KMS-11 (cell line): ENCODE results near the gene STEAP3.

Experiments
- H2AFZ ChIP-seq: fragments of 200-600 bp; sonication (generic); 2 replicates; pipeline ENCODE4 v1.6.1; 2016; ENCODE audit warnings: antibody characterized with exemption, mixed run types, low read depth
- H3K27ac ChIP-seq: fragments of 200-600 bp; sonication (generic); 2 replicates; pipeline ENCODE4 v1.6.1; 2016; ENCODE audit warnings: mild to moderate bottlenecking, mixed run types
- H3K27me3 ChIP-seq: fragments of 200-600 bp; sonication (generic); 2 replicates; pipeline ENCODE4 v1.6.1; 2017; ENCODE audit warnings: mild to moderate bottlenecking, low read depth, mixed run types, moderate library complexity; ENCODE audit not compliant: insufficient read depth
- H3K36me3 ChIP-seq: fragments of 200-600 bp; sonication (generic); 2 replicates; pipeline ENCODE4 v1.6.1; 2017; ENCODE audit warnings: mild to moderate bottlenecking, mixed run types; ENCODE audit not compliant: insufficient read depth
- H3K4me1 ChIP-seq: fragments of 200-600 bp; sonication (generic); 2 replicates; pipeline ENCODE4 v1.6.1; 2016; ENCODE audit warnings: mild to moderate bottlenecking, low read depth, mixed run types; ENCODE audit not compliant: poor library complexity, severe bottlenecking
- H3K4me2 ChIP-seq: fragments of 200-600 bp; sonication (generic); 2 replicates; pipeline ENCODE4 v1.7.0; 2016; ENCODE audit warnings: mild to moderate bottlenecking, mixed run types
- H3K4me3 ChIP-seq: fragments of 200-600 bp; sonication (generic); IDR thresholded peaks from 2 replicates; pipeline ENCODE4 v1.6.1; 2017; ENCODE audit warnings: low read depth, low read length, mixed read lengths; ENCODE audit not compliant: insufficient read depth
- H3K79me2 ChIP-seq: fragments of 200-600 bp; sonication (generic); 2 replicates; pipeline ENCODE4 v1.6.1; 2016; ENCODE audit warnings: low read depth, mixed run types; ENCODE audit not compliant: insufficient read depth
- H3K9ac ChIP-seq: fragments of 200-600 bp; sonication (generic); 2 replicates; pipeline ENCODE4 v1.6.1; 2016; ENCODE audit warnings: mild to moderate bottlenecking, mixed run types
- H4K20me1 ChIP-seq: fragments of 200-600 bp; sonication (generic); 2 replicates; pipeline ENCODE4 v1.6.1; 2016; ENCODE audit warnings: mild to moderate bottlenecking, mixed run types; ENCODE audit not compliant: insufficient read depth
- CTCF ChIP-seq: fragments of 200-600 bp; sonication (generic); conservative IDR thresholded peaks from 2 replicates; pipeline ENCODE4 v1.6.1; 2017; ENCODE audit warnings: low read depth, mild to moderate bottlenecking, antibody characterized with exemption, low read length, moderate library complexity, mixed read lengths

STEAP3 gene

GRCh38 chr2:119294671-119295070 lies 71.0 kb downstream of the STEAP3 start:
- Histone ChIP-seq H3K4me3 (no peak overlapping the region), H2AFZ (no peak overlapping the region), H3K9ac (no peak overlapping the region), H3K79me2 (no peaks in the 10 kb centered on the region), H3K27me3 (no peaks in the 10 kb centered on the region), H3K4me1 (no peaks in the 10 kb centered on the region), H4K20me1 (no peaks in the 10 kb centered on the region), H3K36me3 (no peaks in the 10 kb centered on the region), H3K27ac (no peak overlapping the region), H3K4me2 (no peak overlapping the region)
- TF ChIP-seq CTCF, result no peak

- Histone ChIP-seq H3K4me3 (no peak overlapping the region), H4K20me1 (no peaks in the 10 kb centered on the region)
These were observed 72.2 kb downstream of the STEAP3 start for GRCh38 chr2:119295688-119296375.

DNA sequence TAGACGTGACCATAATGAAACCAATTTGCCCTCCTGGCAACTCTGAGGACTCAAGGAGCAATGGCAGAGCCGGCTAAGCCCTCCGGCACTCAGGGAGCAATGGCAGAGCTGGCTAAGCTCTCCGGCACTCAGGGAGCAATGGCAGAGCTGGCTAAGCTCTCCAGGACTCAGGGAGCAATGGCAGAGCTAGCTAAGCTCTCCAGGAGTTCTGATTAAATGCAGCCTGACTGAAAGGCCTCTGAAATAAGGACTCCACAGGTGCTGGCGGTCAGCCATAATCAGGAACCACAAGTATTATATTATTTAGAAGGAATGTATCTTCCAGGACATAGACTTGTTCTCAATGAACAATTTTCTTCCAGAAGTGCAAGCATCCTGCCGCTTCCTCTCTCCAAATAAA lies 77.8 kb downstream of the STEAP3 start:
- Histone ChIP-seq H3K9ac (no peak overlapping the region), H3K27ac (no peak overlapping the region), H2AFZ (no peak overlapping the region), H4K20me1 (no peaks in the 10 kb centered on the region), H3K4me1 (no peaks in the 10 kb centered on the region), H3K36me3 (no peaks in the 10 kb centered on the region), H3K27me3 (no peaks in the 10 kb centered on the region), H3K4me3 (no peak overlapping the region), H3K4me2 (no peak overlapping the region), H3K79me2 (no peaks in the 10 kb centered on the region)
- TF ChIP-seq CTCF, result no peak

More at GRCh38 chr2:119295688-119296375, 72.2 kb downstream of the STEAP3 start:
- H3K36me3 ChIP-seq, result no peaks in the 10 kb centered on the region
- no peaks in the 10 kb centered on the region for H3K79me2 ChIP-seq
- H3K27ac ChIP-seq, result no peak overlapping the region
- no peak overlapping the region for H3K9ac ChIP-seq
- H2AFZ ChIP-seq, result no peak overlapping the region
- H3K27me3 ChIP-seq, result no peaks in the 10 kb centered on the region
- no peak for TF ChIP-seq CTCF
- H3K4me1 ChIP-seq, result no peaks in the 10 kb centered on the region
- H3K4me2 ChIP-seq, result no peak overlapping the region

DNA sequence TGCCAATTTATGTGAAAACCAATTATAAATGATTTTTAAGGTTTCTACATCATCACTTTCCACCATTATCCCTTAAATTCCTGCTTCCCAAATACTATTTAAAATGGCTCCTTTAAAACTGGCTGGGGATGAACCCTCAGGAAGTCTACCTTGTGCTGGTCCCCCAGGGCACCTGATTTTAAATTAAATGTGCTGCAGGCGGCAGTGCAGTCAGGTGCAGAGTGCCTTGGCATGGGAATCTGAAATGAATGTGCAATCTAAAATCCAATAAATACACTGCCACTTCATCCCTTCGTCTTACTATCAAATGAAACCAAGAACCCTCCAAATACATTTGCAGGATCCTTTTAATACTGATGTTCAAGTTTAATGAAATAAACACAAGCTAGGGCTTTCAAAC lies 81.2 kb downstream of the STEAP3 start:
- Histone ChIP-seq H3K27ac (no peak overlapping the region), H3K4me1 (no peaks in the 10 kb centered on the region), H3K4me3 (no peak overlapping the region), H3K27me3 (no peaks in the 10 kb centered on the region), H3K79me2 (no peaks in the 10 kb centered on the region), H3K9ac (no peak overlapping the region), H2AFZ (no peak overlapping the region), H3K4me2 (no peak overlapping the region), H3K36me3 (no peaks in the 10 kb centered on the region), H4K20me1 (no peaks in the 10 kb centered on the region)
- TF ChIP-seq CTCF, result no peak
